GM21717 (cell line): ENCODE measurements around the gene TPRG1L.
"Not testable (repeated sequence)": the region's sequence is repeated elsewhere in the genome, so short reads cannot be mapped to it uniquely, and the experiment has no call there.

ENCODE experiments used
- ATAC-seq: cut with Tn5 transposase; IDR thresholded peaks from one replicate; pipeline ENCODE4 v1.9.1; 2021; ENCODE audit warnings: mild to moderate bottlenecking, moderate library complexity; ENCODE audit not compliant: unreplicated experiment

The TPRG1L gene

GRCh38 chr1:3607703-3608065, 17.1 kb upstream of the TPRG1L start:
- no peak for ATAC-seq

- ATAC-seq = no peak
Observed at GRCh38 chr1:3608154-3608553, 16.7 kb upstream of the TPRG1L start.

- no peak for ATAC-seq
Observed at GRCh38 chr1:3609016-3609768, 15.6 kb upstream of the TPRG1L start.

- no peak for ATAC-seq
Observed at GRCh38 chr1:3609769-3610526, 14.9 kb upstream of the TPRG1L start.

- no peak for ATAC-seq
Observed at GRCh38 chr1:3610527-3611169, 14.2 kb upstream of the TPRG1L start.

GRCh38 chr1:3611170-3612019, 13.4 kb upstream of the TPRG1L start, which contains the start of gene MEGF6:
Gene MEGF6, minus strand, starts transcription at chr1:3611508. Its CDS starts 240 bp downstream, at chr1:3611268.
- ATAC-seq = no peak

- no peak for ATAC-seq
Observed at GRCh38 chr1:3612123-3612522, 12.7 kb upstream of the TPRG1L start.

GRCh38 chr1:3614755-3615742, 9.8 kb upstream of the TPRG1L start:
- ATAC-seq = no peak

- no peak for ATAC-seq
Observed at GRCh38 chr1:3616861-3617260, 8.0 kb upstream of the TPRG1L start.

- ATAC-seq = no peak
Observed at GRCh38 chr1:3617806-3618345, 6.9 kb upstream of the TPRG1L start.

- no peak for ATAC-seq
Observed at GRCh38 chr1:3618531-3618880, 6.3 kb upstream of the TPRG1L start.

GRCh38 chr1:3618881-3619671, 5.7 kb upstream of the TPRG1L start:
- no peak for ATAC-seq

GRCh38 chr1:3620708-3621107, 4.1 kb upstream of the TPRG1L start:
- ATAC-seq = no peak

- ATAC-seq = not testable (repeated sequence)
Observed at GRCh38 chr1:3621151-3621671, 3.6 kb upstream of the TPRG1L start.

- ATAC-seq = not testable (repeated sequence)
Observed at GRCh38 chr1:3622102-3622501, 2.7 kb upstream of the TPRG1L start.

GRCh38 chr1:3623441-3624199, 1.2 kb upstream of the TPRG1L start:
- no peak for ATAC-seq

- ATAC-seq = peak; percentile 17
Observed at GRCh38 chr1:3625151-3625907, 514 bp downstream of the TPRG1L start.
